Measurements from ENCODE around the gene HSPB6.
"Not testable (repeated sequence)": the region's sequence is repeated elsewhere in the genome, so short reads cannot be mapped to it uniquely, and the experiment has no call there.

Gene HSPB6

DNA sequence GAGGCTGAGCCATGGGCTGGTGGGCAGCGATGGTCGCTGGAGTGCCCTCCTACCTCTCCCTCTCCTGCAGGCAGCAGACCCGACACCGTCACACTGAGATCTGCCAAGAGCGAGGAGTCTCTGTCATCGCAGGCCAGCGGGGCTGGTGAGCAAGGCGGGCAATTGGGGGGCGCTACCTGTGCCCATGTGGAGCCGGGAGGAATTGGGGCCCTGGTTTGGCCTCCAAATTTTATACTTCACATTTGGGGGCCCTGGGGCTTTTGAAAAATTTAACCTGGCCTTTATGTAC lies 28.5 kb upstream of the HSPB6 start:
- DNase-seq = no peak

DNA sequence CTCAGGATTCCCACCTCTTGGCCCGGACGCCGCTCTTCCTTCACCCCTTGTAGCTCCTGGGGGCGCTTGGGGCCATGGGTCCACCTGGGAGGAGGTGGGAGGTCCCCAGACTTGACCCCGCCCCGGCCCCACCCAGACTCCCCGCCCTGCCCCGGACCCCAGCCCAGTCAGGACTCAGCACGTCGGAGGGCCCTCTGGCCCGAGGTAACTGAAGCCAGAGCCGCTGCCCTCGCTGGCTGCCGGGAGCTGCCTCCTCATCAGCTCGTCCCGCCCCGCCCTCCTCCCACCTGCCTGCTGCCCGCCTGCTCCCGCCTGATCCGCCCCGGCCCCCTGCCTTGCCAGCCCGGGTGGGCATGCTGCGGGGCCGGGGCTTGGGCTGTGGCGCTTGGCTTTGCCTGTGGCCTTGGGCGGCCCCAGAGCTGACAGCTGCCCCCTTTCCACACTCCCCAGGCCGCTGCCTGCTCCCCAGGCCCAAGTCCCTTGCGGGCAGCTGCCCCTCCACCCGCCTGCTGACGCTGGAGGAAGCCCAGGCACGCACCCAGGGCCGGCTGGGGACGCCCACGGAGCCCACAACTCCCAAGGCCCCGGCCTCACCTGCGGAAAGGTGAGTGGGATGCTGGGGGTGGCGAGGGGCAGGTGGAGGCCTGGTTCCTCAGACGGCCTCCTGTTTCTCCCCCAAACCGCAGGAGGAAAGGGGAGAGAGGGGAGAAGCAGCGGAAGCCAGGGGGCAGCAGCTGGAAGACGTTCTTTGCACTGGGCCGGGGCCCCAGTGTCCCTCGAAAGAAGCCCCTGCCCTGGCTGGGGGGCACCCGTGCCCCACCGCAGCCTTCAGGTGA lies 27.9 kb upstream of the HSPB6 start:
- DNase-seq = no peak

GRCh38 chr19:35783469-35784434 lies 26.9 kb upstream of the HSPB6 start:
- no peak for DNase-seq

- DNase-seq = no peak
Observed at GRCh38 chr19:35782589-35782988, 25.8 kb upstream of the HSPB6 start.

DNA sequence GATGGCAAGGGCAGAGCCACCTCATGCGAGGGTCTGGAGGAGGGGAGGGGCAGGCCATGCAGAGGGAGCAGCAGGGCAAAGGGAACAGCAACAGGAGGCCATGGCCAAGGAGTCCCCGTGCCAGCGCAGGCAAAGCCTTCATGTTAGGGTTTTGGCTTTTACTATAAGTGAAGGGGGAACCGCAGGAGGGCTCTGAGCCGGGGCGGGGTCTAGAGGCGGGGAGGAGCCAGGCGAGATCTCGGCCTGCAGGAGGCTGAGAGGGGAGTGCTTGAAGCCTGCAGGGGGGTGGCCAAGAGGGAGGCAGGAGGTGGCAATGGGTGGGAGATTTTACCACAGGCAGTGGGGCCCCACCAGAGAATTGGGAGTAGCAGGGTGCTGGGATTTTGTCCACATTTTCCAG lies 24.8 kb upstream of the HSPB6 start:
- DNase-seq = no peak

DNA sequence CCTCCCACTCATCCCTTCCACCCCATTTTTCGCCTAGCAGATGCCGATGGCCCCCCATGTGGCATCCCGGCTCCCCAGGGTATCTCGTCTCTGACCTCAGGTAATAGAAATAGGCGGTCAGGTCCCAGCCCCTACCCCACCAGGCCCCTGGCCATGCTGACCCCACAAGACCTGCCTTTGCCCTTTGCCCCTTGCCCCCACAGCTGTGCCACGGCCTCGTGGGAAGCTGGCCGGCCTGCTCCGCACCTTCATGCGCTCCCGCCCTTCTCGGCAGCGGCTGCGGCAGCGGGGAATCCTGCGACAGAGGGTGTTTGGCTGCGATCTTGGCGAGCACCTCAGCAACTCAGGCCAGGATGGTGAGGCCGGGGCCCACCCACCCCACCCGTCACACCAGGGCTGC lies 23.9 kb upstream of the HSPB6 start:
- DNase-seq = no peak

DNA sequence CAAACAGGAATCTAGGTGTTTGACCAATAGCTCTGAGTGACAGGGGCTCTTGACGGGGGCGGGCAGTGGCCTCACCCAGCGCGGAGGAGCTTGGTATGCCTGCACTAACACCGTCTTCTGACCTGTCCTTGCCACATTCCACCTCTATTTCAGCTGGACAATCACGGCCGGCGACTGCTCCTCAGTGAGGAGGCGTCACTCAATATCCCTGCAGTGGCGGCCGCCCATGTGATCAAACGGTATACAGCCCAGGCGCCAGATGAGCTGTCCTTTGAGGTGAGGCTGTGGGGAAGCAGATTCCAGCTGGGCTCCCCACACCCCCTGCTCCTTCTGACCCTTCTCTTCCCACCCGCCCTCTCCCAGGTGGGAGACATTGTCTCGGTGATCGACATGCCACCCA lies 23.2 kb upstream of the HSPB6 start:
- no peak for DNase-seq

DNA sequence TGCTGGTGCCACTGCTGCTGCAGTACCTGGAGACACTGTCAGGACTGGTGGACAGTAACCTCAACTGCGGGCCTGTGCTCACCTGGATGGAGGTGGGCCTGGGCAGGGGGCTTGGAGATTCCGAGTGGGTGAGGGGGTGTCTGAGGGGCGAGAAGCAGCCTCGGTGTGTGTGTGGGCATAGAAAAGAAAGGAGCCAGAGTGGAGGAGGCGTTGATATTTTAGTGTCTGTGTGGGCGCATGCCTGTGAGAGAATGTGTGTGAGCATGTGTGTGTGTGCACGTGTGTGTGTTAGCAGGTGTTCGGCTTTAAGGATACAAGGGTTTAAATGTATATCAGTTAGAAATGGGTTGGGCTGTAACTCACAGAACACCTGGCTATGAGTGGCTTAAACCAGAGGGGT lies 22.2 kb upstream of the HSPB6 start:
- no peak for DNase-seq

DNA sequence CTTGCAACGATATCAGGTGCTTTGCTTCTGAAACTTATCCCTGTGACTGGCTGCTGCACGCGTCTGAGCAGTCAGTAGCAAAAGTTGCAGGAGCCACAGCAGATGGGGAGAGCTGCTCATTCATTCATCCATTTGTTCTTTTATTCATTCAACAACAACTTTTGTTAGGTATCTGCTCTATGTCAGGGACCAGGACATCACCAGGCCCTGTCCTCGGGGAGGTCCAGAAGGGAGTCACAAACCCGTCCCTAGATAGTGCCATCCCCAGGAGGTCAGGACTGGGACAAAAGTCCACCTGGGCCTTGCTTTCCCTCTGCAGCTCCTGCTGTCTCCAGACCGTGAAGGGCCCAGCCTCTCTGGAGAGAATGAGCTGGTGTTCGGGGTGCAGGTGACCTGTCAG lies 21.1 kb upstream of the HSPB6 start:
- DNase-seq = no peak

DNA sequence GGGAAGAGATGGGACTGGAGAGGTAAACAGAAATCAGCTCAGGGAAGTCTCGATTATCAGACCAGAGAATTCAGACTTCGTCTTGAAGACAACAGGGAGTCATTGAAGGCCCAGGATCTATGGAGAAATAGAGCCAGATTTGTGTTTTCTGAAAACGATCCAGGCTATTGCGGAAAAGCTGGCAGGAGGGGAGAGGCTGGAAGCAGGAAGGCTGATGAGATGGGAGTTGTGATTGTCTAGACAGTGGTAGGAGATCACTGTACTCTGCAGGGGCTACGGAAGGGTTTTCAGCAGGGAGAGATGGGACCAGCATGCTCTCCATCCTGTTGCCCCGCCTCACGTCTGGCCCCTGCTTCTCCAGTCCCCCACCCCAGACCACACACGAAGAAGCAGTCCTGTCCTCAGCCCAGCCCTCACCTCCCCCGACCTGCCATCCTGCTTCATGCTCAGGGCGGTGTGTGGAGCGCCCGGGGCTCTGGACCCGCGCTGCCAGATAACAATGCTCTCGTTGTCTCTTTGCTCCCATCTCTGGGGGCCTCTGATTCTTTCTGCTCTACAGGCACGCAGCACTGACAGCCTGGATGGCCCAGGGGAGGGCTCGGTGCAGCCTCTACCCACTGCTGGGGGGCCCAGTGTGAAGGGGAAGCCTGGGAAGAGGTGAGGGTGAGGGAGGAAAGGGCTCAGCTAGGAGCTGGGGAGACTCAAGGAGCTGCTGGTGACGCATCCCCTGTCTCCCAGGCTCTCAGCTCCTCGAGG lies 20.4 kb upstream of the HSPB6 start:
- no peak for DNase-seq

DNA sequence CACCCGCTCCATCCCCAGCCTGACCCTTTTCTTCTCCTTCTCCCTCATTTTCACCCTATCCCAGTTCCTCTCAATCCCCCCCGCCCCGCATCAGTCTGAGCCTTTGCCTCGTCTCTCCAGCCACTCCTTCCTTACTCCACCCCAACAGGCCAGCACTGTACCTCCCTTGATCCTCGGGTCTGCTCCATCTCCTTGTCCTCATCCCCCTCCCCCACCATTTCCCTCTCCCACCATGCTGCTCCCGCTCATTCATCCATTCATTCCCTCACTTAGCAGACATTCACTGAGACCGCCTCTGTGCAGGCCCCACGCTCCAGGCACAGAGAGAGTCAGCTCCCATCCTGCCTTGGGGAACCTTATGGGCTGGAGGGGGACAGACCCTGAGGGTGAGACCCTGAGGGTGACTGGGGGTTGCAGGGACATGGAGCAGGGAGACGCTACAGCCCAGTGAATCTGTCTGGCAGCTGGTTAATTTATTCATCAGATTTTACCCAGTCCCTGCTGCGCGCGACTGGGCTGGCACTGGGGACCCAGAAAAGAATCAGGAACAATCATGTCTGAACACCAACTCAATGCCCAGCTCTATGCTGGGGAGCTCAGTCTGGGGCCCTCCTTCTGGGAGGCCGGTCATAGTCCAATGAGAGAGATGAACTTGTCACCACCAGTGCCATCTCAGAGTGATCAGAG lies 19.4 kb upstream of the HSPB6 start:
- no peak for DNase-seq

GRCh38 chr19:35775298-35776101 lies 18.7 kb upstream of the HSPB6 start, which contains the start of gene ARHGAP33:
ARHGAP33 (plus strand) TSS chr19:35775564; CDS start chr19:35775659, 95 bp downstream.
- peak; percentile 91 to 95 for DNase-seq

DNA sequence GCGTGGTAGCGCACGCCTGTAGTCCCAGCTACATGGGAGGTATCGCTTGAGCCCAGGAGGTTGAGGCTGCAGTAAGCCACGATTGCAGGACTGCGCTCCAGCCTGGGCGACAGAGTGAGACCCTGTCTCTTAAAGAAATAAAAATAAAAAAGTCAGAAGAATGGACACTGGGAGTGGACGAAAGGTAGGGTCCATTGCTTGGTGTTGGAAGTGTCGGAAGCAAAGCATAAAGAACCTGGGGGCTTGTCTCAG lies 18.1 kb upstream of the HSPB6 start:
- DNase-seq = no peak

- no peak for DNase-seq
Observed at GRCh38 chr19:35774274-35775045, 17.6 kb upstream of the HSPB6 start.

DNA sequence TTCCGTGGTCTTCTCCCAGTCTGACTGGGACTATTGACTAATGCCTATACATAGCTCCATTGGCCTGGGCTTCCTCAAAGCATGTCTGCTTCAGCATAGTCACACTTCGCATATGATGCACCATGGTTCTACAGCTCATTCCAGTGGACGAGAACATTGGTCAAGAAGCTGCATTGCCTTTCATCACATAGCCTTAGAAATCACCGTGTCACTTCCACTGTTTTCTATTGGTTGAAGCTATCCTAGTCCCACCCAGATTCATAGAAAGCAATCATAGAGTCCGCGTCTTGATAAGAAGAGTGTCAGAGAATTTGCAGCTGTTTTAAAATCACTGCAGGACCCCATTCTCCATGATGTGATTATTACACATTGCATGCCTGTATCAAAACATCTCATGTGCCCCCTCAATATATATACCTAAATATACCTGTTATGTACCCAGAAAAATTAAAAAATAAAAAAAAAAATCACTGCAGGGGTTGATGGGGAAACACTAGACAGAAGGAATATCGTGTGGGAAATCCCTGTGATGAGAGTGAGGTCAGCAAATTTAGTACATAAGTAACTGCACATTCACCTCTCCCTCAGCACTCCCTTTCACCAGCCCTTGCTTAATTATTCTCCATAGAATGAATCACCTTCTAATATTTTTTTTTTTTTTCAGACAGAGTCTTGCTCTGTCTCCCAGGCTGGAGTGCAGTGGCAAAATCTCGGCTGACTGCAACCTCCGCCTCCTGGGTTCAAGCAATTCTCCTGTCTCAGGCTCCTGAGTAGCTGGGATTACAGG lies 16.4 kb upstream of the HSPB6 start:
- no peak for DNase-seq

DNA sequence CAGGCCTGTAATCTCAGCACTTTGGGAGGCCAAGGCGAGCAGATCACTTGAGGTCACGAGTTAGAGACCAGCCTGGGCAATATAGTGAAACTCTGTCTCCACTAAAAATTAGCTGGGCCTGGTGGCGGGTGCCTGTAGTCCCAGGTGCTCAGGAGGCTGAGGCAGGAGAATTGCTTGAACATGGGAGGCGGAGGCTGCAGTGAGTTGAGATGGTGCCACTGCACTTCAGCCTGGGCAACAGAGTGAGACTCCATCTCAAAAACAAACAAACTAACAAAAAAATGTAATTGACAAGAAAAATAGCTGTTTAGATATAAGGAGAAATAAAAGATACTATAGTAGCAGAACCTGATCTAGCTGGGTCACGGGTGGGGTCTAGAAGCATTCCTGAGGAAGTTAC lies 15.5 kb upstream of the HSPB6 start:
- not testable (repeated sequence) for DNase-seq

DNA sequence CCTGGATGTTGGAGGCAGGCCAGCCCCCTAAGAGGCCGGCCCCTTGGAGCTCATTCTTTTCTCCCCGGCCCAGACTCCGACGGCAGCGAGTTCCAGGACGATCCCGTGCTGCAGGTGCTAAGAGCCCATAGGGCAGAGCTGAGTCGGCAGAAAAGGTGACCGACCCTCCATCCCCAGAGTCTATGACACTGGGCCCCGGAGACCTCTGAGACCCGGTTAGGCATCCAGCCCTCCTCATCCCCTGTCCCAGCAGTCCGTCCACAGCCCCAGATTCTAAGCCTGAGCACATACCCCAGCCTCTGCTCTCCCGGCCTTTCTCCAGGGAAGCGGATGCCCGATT lies 11.2 kb upstream of the HSPB6 start:
- no peak for DNase-seq

- no peak for DNase-seq
Observed at GRCh38 chr19:35767288-35768081, 10.7 kb upstream of the HSPB6 start.

- DNase-seq = no peak
Observed at GRCh38 chr19:35766571-35767104, 9.8 kb upstream of the HSPB6 start.

Data from Kasumi-1 (cell line).